Measurements from ENCODE around the gene TXNDC11. TPM values are rescaled to one million over a fixed set of nuclear protein-coding genes. Genes with fewer than 3 reads are reported as not detected.
A peak's percentile ranks its signal among the peaks of the same experiment; 100 is the strongest.

The TXNDC11 gene
- total RNA-seq, 1 experiment from 2014 or later: 19.4 TPM

GRCh38 chr16:11681976-11682654, 60.5 kb downstream of the TXNDC11 start:
- DNase-seq: peak; percentile 86

GRCh38 chr16:11681556-11681955, 61.1 kb downstream of the TXNDC11 start:
- H3K4me1 ChIP-seq: peaks cover 41% of the 10 kb centered on the region
- H3K9me3 ChIP-seq (replicated peaks): no peaks in the 10 kb centered on the region
- peaks cover 41% of the 10 kb centered on the region for H3K36me3 ChIP-seq
- no peak overlapping the region for H3K4me3 ChIP-seq
- no peak for DNase-seq
- H3K27ac ChIP-seq: peak overlapping the region; percentile 93
- no peaks in the 10 kb centered on the region for H3K27me3 ChIP-seq

More at GRCh38 chr16:11681976-11682654, 60.5 kb downstream of the TXNDC11 start:
- Histone ChIP-seq H3K27ac (peak overlapping the region; percentile 93), H3K27me3 (no peaks in the 10 kb centered on the region), H3K36me3 (peaks cover 40% of the 10 kb centered on the region), H3K4me1 (peaks cover 41% of the 10 kb centered on the region), H3K9me3 (replicated peaks) (no peaks in the 10 kb centered on the region), H3K4me3 (no peak overlapping the region)

- peaks cover 40% of the 10 kb centered on the region for H3K36me3 ChIP-seq
- no peak for DNase-seq
- H3K4me1 ChIP-seq: peaks cover 51% of the 10 kb centered on the region
- no peaks in the 10 kb centered on the region for H3K9me3 ChIP-seq (replicated peaks)
- H3K27me3 ChIP-seq: no peaks in the 10 kb centered on the region
- no peak overlapping the region for H3K4me3 ChIP-seq
- H3K27ac ChIP-seq: no peak overlapping the region
Observed at GRCh38 chr16:11679941-11680911, 62.4 kb downstream of the TXNDC11 start.

- H3K9me3 ChIP-seq (replicated peaks): no peaks in the 10 kb centered on the region
- H3K36me3 ChIP-seq: peaks cover 40% of the 10 kb centered on the region
- H3K27me3 ChIP-seq: no peaks in the 10 kb centered on the region
- H3K4me3 ChIP-seq: no peak overlapping the region
- no peak for DNase-seq
- peaks cover 57% of the 10 kb centered on the region for H3K4me1 ChIP-seq
- no peak overlapping the region for H3K27ac ChIP-seq
Observed at GRCh38 chr16:11679250-11679649, 63.4 kb downstream of the TXNDC11 start.

- Histone ChIP-seq H3K9me3 (replicated peaks) (no peaks in the 10 kb centered on the region), H3K27ac (no peak overlapping the region), H3K4me3 (no peak overlapping the region), H3K27me3 (no peaks in the 10 kb centered on the region), H3K4me1 (peaks cover 51% of the 10 kb centered on the region), H3K36me3 (peaks cover 36% of the 10 kb centered on the region)
- DNase-seq: no peak
Observed at GRCh38 chr16:11677959-11678881, 64.4 kb downstream of the TXNDC11 start.

- DNase-seq: no peak
- no peak overlapping the region for H3K27ac ChIP-seq
- H3K27me3 ChIP-seq: no peaks in the 10 kb centered on the region
Observed at GRCh38 chr16:11677451-11677951, 65.2 kb downstream of the TXNDC11 start.

GRCh38 chr16:11676799-11677198, 65.9 kb downstream of the TXNDC11 start:
- no peak overlapping the region for H3K27ac ChIP-seq

More at GRCh38 chr16:11677451-11677951, 65.2 kb downstream of the TXNDC11 start:
- Histone ChIP-seq H3K4me3 (no peak overlapping the region), H3K4me1 (peaks cover 43% of the 10 kb centered on the region), H3K36me3 (peaks cover 36% of the 10 kb centered on the region), H3K9me3 (replicated peaks) (no peaks in the 10 kb centered on the region)

GRCh38 chr16:11675561-11676511, 66.8 kb downstream of the TXNDC11 start:
- no peaks in the 10 kb centered on the region for H3K9me3 ChIP-seq (replicated peaks)
- H3K36me3 ChIP-seq: peaks cover 34% of the 10 kb centered on the region
- H3K4me1 ChIP-seq: peaks cover 30% of the 10 kb centered on the region
- H3K4me3 ChIP-seq: no peak overlapping the region
- peak; percentile 62 to 64 for DNase-seq
- no peaks in the 10 kb centered on the region for H3K27me3 ChIP-seq
- H3K27ac ChIP-seq: peak overlapping the region; percentile 34

More at GRCh38 chr16:11676799-11677198, 65.9 kb downstream of the TXNDC11 start:
- H3K27me3 ChIP-seq: no peaks in the 10 kb centered on the region
- H3K4me3 ChIP-seq: no peak overlapping the region
- H3K4me1 ChIP-seq: peaks cover 38% of the 10 kb centered on the region
- H3K9me3 ChIP-seq (replicated peaks): no peaks in the 10 kb centered on the region
- no peak for DNase-seq
- peaks cover 36% of the 10 kb centered on the region for H3K36me3 ChIP-seq

- DNase-seq: peak; percentile 71 to 80
- H3K27me3 ChIP-seq: no peaks in the 10 kb centered on the region
- no peaks in the 10 kb centered on the region for H3K9me3 ChIP-seq (replicated peaks)
- peak overlapping the region; percentile 34 for H3K27ac ChIP-seq
- peaks cover 30% of the 10 kb centered on the region for H3K4me1 ChIP-seq
- H3K36me3 ChIP-seq: peaks cover 30% of the 10 kb centered on the region
- H3K4me3 ChIP-seq: no peak overlapping the region
Observed at GRCh38 chr16:11674818-11675560, 67.7 kb downstream of the TXNDC11 start.

- peaks cover 33% of the 10 kb centered on the region for H3K4me1 ChIP-seq
- no peak for DNase-seq
- no peaks in the 10 kb centered on the region for H3K9me3 ChIP-seq (replicated peaks)
Observed at GRCh38 chr16:11674001-11674817, 68.4 kb downstream of the TXNDC11 start.

GRCh38 chr16:11673091-11674000, 69.3 kb downstream of the TXNDC11 start:
- no peak overlapping the region for H3K27ac ChIP-seq
- H3K4me3 ChIP-seq: no peak overlapping the region
- H3K36me3 ChIP-seq: peaks cover 16% of the 10 kb centered on the region
- no peak for DNase-seq
- no peaks in the 10 kb centered on the region for H3K27me3 ChIP-seq
- peaks cover 33% of the 10 kb centered on the region for H3K4me1 ChIP-seq
- H3K9me3 ChIP-seq (replicated peaks): no peaks in the 10 kb centered on the region

More at GRCh38 chr16:11674001-11674817, 68.4 kb downstream of the TXNDC11 start:
- H3K4me3 ChIP-seq: no peak overlapping the region
- no peaks in the 10 kb centered on the region for H3K27me3 ChIP-seq
- peak overlapping the region; percentile 34 for H3K27ac ChIP-seq
- H3K36me3 ChIP-seq: peaks cover 22% of the 10 kb centered on the region

All from SJCRH30 (cell line).